Right lung (tissue), 5 donors: ENCODE data around the gene UBE4A. TPM values are rescaled to one million over a fixed set of nuclear protein-coding genes. Genes with fewer than 3 reads are reported as not detected.
"Not testable (repeated sequence)": the region's sequence is repeated elsewhere in the genome, so short reads cannot be mapped to it uniquely, and the experiment has no call there.

Experiments
- DNase-seq, 2 donors: peaks; one replicate each; pipeline ENCODE4 v3.0.0-alpha.2; 2013
- polyA plus RNA-seq, 5 donors: library from polyadenylated mRNA; unstranded; fragments of 120-200 nt; gene quantifications; one replicate each; pipeline versions ENCODE4 v1.2.1 to v1.2.3, GENCODE V29; 2013; ENCODE audit warnings: inconsistent platforms in 1 of 5, low replicate concordance in 1 of 5; ENCODE audit not compliant: insufficient read length in 5 of 5, insufficient read depth in 1 of 5

The UBE4A gene
- polyA plus RNA-seq, 5 donors = 29.6 to 47.8 (median 44.1) TPM

DNA sequence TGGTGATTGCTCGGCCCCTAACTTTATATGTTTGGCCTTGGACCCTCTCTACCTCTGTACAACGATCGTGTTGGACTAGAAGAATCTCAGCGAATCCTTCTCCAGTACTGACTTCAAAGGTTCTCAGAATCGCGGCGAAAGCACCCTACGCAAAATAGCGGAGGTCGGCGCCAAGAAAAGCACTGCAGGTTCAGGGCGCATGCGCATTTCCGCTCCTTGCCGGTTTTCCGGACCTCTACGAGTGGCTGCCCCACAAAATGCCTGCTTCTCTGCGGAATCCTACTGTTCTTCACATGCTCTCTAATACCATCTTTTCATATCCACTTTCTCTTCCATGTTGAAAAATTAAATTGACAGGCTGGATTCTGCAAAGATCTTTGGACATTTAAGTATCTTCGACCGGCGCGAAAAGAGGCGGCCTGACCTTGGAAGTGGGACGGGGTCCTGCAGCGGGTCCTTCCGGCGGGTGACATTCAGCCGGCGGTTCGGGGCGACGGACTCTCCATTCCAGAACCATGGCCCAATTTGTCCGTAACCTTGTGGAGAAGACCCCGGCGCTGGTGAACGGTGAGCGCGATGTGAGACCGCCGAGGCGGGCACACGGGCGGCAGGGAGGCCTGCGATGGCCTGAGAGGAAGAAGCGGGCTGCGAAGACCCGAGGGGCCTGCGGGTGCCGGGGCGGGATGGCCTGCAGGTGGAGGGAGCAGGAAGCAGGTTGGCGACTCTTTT is 41.9 kb downstream of the UBE4A start, which contains the start of gene ATP5MG:
Gene ATP5MG (plus strand): TSS at position 456 of the 729 bp plus-strand sequence. CDS start 60 bp downstream, at position 516.
- peak; percentile 91 to 93 for DNase-seq

DNA sequence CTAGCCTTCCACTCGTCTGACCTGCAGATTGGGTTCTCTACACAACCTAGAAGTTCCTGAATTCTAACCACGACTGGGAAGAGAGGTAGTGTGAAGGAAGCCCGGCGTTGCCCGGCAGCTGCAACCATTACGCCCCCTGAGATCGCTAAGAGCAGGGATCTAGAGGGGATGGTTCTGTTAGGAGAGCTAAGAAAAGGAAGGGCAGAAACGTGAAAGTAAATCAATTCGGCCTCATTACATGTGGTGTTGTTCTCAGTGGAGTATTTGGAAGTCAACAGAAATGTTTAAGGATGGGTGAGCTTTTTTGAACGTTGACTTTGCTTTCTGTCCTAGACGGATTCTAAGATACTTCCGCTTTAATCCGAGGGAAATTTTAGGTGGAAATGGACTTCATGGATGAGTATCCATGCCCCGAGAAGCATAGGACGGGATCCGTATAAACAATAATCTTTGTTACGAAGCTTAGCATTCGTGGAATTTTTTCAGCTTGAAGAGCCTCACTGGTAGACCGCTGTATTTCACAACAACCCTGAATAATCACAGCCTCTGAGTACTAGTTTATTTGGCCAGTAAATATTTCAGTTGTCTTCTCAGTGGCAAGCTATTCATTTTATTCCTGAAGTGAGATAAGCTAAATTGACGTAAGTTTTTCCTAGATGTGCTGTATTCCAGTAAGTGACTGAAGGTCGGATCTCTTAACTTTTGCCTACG is 42.6 kb downstream of the UBE4A start:
- peak in 1 of 2 donors; percentile 2 for DNase-seq

DNA sequence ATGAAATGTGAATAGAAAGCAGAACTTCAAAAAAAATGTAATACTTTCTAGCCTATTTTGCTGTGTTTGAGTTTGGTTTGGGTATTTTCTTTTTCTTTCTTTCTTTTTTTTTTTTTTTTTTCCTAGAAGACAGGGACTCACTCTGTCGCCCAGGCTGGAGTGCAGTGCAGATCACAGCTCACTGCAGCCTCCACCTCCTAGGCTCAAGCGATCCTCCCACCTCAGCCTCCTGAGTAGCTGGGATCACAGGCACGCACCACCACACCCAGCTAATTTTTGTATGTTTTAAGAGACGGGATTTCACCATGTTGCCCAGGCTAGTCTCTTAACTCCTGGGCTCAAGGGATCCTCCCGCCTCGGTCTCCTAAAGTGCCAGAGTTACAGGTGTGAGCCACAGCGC is 43.2 kb downstream of the UBE4A start:
- not testable (repeated sequence) for DNase-seq

DNA sequence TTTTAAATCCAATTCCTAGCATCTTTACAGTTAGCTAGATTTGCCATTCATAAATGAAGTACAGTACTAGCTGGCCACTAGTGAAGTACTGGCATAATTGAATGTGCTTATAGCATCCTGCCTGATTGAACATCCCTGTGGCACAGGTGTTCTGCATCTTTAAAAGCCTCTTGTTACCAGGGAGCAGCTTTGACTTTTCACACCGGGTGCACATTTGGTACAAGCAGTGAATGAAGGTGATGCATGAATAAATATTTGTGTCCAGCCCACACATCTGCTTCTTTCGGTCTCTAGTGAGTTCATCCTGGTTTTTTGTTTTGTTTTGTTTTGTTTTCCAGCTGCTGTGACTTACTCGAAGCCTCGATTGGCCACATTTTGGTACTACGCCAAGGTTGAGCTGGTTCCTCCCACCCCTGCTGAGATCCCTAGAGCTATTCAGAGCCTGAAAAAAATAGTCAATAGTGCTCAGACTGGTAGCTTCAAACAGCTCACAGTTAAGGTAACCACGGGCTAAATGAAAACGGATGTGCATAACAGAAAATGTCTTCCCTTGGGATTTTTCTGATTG is 47.3 kb downstream of the UBE4A start:
- no peak for DNase-seq

DNA sequence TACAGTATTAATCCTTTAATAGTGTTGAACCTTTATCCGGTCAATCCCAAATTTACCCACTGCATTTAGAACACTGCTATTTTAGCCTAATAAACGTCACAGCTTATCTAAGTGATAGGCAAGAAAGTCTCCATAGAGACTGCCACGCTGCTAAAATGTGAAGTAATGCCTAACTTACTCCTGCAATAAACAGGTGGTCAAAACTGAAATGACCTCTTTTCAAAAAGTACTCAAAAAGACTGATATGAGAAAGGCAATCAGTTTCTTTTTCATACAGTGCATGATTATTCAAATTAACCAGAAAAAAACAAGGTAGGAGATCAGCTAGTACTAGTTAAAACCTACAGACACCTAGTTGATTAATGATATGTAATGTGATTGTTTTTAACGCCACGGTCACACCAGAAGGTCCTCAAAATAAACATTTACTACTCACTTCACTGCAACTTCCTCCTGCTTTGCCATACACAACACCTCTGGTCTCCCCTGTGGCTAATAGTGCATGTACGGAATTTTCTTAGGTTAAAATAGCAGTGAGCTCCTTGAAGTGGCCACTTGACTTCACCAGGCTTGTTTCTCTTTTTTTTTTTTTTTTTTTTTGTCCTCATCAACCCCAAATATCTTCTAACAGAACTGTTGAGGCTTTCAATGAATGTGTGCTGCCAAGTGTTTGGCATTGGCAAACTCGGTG is 50.8 kb downstream of the UBE4A start:
- no peak for DNase-seq

DNA sequence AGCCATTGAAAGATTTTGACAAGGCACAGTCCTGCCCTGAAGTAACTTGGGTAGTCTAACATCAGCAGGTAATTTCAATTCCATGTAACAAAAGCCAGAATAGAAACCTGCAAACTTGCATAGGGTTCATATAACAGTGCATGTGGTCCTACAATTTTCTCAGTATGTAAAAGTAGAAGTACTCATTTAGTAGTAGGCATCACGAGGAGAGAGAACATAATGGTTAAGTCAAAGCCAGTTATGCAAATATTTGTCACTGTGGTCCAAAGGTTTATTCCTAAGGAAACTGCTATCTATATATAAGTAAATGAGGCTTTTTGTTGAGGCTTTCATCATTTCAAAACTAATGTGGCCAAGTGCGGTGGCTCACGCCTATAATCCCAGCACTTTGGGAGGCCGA is 52.1 kb downstream of the UBE4A start:
- no peak for DNase-seq

DNA sequence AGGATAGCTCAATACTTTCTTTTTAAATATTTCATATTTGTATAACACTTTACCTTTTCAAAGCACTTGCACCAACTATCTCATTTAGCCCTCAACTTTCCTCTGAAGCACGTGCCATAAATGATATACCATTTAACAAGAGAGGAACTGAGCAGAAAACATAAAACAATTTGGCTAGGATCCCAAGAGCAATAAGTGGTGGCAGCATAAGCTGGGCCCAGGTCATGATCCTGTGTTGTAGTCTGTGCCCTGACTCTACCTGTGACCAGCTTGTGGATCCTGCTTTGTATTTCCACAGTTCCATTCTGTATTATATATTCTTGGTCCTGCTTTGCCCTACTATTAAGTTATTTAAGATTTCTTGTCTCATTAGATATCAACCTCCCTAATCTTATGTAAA is 53.5 kb downstream of the UBE4A start:
- no peak for DNase-seq

DNA sequence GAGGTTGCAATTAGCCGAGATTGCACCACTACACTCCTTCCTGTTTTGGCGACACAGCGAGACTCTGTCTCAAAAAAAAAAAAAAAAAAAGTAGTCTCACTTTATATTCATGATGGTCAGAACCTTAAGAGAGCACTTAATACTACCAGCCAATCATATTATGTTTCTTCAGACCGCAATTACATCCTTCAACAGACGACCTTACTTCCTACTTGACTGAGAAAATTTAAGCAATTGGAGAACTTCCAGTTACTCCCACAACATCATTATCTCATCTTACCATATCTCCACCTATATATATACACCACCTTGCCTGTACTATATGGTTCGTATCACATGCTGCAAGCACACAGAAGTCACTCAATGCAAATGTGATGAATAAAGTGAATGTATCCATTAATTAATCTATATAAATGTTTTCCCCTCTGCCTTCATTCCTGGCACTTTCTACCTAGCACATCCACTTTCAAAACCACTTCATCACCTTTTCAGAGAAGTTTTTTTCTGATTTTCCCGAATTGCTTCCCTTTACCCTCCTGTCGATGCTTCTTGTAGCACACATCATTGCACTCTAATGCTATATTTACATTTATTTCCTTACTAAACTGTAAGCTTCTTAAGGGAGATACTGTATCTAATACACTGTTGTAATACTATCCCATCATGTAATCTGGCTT is 55.8 kb downstream of the UBE4A start:
- no peak for DNase-seq

DNA sequence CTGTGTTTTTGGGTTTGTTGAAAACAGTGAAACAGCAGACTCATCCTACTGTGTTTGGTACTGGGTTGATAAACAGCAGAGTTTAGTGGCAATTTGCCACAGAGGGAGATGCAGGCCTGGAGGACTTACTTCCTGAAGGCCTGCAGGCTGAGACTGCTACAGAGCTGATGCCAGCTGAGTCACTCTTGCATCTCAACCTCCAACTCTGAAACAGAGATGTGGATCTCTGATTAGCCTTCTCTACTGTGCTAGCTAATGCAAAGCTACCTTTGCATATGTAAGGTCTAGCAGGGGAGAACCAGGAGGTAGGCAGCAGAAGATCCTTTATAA is 56.3 kb downstream of the UBE4A start:
- DNase-seq = no peak

DNA sequence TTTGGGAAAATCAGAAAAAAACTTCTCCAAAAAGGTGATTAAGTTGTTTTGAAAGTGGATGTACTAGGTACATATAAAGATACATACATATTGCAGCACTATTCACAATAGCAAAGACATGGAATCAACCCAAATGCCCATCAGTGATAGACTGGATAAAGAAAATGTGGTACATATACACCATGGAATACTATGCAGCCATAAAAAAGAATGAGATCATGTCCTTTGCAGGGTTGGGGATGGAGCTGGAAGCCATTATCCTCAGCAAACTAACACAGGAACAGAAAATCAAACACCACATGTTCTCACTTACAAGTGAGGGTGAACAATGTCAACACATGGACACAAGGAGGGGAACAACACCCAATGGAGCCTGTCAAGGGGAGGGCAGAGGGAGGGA is 57.5 kb downstream of the UBE4A start:
- not testable (repeated sequence) for DNase-seq

DNA sequence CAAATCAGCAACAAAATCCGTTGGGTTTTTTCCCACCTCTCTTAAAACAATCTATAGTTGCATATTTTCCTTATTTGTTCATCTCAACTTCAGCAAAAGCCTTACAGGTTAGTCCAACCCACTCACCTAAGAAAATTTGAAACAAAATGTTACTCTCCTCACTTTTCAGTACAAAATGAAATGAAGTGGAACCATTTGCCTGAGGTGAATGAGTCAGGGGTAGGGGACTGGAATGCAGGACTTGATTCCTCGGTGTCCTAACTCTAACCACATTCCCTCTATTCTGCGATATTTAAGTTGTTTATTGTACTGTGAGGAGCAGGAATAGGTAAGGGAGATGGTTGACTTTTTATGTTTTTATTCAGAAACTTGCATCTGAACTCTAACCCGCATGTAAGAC is 58.4 kb downstream of the UBE4A start:
- DNase-seq = no peak

DNA sequence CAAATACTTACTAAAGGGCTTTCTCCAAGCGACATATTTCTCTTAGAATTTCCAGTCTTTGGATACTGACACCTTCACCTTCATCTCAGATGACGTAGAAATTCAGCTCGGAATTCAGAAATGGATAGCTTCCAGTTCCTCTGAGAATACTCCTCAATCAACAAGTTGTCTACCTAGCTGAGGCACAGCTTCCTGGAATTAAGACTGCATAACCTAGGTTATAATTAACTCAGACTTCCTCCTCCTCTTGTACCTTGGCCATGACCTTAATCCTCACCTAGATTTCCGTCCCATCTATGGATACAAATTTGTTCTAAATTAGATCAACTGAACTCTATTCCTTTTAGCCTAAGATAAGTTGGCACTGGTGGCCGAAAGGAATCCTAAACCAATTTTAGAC is 59.4 kb downstream of the UBE4A start:
- DNase-seq = no peak

DNA sequence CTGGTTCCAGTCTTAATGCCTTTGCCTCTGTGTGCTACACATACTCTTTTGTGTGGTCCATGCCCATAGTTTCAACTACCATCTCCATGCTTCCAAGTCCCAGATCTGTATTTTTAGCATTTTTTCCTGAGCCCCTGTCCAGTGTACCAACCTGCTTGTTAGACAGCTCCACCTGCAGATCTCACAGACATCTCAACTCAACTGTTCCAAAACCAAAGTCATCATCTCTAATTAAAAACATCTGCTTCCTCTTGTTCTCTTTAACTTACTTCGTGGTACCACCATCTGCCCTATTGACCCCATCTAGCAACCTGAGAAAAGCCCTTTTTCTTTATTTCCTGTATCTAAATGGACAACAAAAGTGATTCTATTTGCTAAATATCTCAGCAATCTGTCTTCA is 68.3 kb downstream of the UBE4A start:
- no peak for DNase-seq

DNA sequence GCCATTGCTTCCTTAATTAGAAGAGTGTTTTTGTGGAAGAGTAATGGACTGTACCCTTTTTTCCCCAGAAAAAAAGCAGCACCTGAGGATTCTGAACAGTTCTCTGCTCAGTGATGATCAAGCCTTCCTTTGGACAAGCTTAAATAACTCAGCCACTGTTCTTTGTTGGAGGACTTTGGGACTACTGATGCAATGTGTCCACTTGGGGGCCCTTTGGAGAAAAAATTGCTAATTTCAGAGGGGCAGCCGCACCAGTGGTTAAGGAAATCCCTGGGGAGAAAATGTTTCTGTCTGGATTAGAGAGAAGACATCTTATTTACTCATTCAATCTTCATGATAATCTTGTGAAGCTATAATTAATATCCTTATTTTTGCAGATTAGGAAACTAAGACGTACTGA is 71.6 kb downstream of the UBE4A start:
- DNase-seq = no peak

DNA sequence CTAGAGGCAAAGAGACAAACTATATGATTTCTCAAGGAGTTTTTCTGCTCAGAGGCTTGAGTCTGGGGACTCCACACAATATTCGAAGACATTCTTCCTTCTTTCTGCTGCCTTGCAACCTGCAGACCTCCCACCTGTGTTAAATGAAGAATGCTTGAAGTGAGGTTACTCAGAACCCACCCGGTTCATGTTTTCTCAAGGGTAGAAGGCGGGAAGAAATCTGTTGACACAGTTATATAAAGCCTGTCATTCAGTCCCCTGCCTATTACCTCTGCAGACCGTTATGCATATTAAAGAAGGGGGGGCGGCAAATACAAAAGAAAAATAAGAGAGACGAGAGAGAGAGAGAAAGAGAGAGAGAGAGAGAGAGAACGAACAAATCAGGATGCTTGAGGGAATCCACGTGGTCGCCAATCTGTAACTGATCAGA is 74.7 kb downstream of the UBE4A start:
- DNase-seq = no peak

DNA sequence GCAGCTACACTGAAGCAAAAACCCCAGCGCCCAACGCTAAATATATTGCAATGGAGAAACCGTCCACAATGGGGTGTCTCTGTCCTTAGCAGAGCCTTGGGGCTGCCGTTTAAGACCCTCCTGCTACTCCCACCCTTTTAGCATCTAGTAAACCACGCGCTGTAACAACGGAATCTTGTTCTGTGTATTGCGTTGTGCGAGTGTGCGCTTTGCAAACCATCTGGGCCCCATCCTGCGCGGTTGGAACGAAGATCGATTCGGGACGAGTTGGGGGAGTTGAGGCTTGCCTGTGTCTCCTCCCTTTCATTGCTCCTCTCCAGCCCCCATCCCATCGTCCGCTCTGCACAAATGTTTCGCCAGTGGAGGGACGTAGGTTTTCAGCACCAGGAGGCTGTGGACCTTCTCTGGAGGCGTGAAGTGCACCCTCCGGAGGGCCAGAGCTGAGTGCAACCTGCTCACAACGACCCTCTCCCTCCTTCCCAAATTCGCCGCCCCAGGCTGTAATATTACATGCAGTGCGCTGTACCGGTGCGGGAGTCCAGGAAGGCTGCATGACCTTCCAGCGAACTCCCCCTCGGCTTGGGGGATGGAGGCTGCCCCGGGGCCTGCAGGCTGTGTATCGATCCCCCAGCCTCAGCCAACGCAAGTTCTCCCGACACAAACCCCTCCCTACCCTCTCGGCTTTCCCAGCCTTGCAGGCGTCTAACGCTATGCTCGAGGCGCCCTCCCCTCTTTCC is 75.3 kb downstream of the UBE4A start:
- peak; percentile 24 to 31 for DNase-seq

DNA sequence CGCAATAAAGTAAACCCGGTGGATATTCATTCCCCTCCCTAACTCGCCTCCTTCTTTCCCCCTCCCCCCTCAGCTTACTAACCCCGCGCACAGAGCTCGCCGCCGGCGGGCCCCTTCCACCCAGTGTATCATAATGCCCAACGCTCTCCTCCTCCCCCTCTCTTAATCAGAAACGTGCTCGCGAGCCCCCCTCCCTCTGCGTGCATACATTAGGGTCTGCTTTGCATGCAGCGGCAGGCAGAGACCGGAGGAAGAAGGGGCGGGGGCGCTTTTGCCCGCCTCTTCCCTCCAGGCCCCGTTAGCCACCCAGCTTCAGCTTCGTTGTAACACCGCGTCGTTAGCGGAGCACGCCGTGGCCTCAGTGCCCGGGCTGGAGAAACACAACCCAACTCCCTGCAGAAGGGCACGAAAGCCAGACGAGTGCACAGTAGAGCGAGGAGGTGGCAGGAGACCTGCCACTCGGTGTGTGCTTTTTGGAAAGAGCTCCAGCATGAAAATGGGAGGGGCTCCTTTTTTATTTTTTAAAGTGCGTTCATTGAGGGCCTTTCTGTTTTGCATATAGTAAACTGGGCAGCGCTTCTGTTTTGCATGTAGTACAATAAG is 76.0 kb downstream of the UBE4A start:
- DNase-seq = peak; percentile 53 to 55

DNA sequence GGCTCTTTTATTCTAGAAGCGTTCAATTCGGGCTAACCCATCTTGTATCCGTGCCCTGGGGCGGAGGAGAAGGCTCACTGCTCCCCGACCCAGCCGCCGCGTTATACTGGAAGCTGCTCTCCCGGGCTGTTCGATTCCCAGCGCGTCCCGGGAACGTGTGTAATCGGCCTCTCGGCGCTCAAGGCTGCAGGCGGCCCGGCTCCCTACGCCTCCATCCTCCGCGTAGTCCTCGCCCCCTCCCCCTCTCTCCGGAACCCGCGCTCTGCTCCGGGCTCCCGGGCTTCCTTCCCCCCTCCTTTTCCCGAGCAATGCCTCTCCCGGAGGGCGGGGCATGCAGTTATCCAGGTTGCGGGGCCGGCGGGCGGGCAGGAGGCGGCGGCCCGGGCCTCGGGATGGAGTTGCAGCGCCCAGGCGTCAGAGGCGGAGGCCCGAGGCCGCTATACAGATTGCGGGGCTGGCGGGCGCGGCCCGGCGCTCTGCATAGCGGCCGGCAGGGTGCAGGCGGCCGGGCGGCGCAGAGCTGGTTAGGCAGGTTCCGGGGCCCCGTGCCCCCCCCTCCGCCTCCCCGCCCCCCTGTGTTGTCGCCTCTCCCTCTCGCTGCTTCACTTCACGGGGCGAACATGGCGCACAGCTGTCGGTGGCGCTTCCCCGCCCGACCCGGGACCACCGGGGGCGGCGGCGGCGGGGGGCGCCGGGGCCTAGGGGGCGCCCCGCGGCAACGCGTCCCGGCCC is 76.7 kb downstream of the UBE4A start, which contains the start of gene KMT2A:
Gene KMT2A (plus strand): TSS at position 600 of the 732 bp plus-strand sequence. CDS start 21 bp downstream, at position 621.
- DNase-seq = peak; percentile 99

DNA sequence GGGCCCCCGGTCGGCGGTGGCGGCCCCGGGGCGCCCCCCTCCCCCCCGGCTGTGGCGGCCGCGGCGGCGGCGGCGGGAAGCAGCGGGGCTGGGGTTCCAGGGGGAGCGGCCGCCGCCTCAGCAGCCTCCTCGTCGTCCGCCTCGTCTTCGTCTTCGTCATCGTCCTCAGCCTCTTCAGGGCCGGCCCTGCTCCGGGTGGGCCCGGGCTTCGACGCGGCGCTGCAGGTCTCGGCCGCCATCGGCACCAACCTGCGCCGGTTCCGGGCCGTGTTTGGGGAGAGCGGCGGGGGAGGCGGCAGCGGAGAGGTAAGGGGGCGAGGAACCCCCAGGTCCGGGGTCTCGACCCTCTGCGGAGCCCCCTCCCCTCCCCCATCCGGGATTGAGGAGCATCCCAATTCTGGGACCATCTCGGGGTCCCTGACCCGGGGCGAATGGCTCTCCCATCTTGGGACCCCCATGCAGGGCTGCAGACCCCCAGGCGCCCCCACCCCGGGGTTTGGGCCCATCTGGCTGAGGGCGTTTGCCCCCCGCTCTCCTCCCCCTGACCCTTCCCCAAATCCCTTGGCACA is 77.3 kb downstream of the UBE4A start:
- peak; percentile 15 to 41 for DNase-seq
